Pancreas (tissue), 10 donors: ENCODE results near the gene AANAT. TPM values are rescaled to one million over a fixed set of nuclear protein-coding genes. Genes with fewer than 3 reads are reported as not detected.
A peak's percentile ranks its signal among the peaks of the same experiment; 100 is the strongest.

Experiments
- ATAC-seq, 4 donors: fragments of 200-7000 bp; cut with Tn5 transposase; one replicate each; pipeline versions ENCODE4 v1.8.0 to v1.9.1; 2020; ENCODE audit warnings: mild to moderate bottlenecking in 4 of 4, moderate library complexity in 4 of 4
- DNase-seq, 6 donors: peaks; one replicate each; pipeline ENCODE4 v3.0.0-alpha.2; 2020
- FAIRE-seq: peaks from 2 replicates; lab custom pipeline; 2012; peaks lifted over from hg19 to GRCh38; lab: Jason Lieb, UNC
- H3K27ac ChIP-seq, 4 donors: fragments of 200-600 bp; sonication (generic); 1 replicate in 3 of 4; 2 replicates in 1 of 4; pipeline versions ENCODE4 v1.5.0 to v1.8.0; 2020
- H3K27me3 ChIP-seq, 4 donors: fragments of 200-600 bp; one replicate each; pipeline ENCODE4 v1.8.0; 2021
- H3K36me3 ChIP-seq, 3 donors: fragments of 200-600 bp; sonication (generic) in 1 of 3; one replicate each; pipeline versions ENCODE4 v1.5.0 to v1.8.0; 2020 to 2021
- H3K4me1 ChIP-seq, 3 donors: fragments of 200-600 bp; one replicate each; pipeline ENCODE4 v1.8.0; 2021
- H3K4me3 ChIP-seq, 4 donors: fragments of 200-600 bp; sonication (generic) in 2 of 4; one replicate each; pipeline versions ENCODE4 v1.5.0 to v1.8.0; 2020 to 2021
- H3K9me3 ChIP-seq, 4 donors: fragments of 200-600 bp; one replicate each; pipeline ENCODE4 v1.8.0; 2021
- WGBS, 2 donors: extraction: QIAGEN DNeasy Blood & Tissue Kit; methylation state at CpG; one replicate each; pipeline ENCODE4 v1.1.7; 2013; 5-methylcytosine and 5-hydroxymethylcytosine counted together
- intact Hi-C, 3 donors: fragments of 100-400 bp; cut with DNase I; formaldehyde crosslinking; loops; one replicate each; pipeline versions ENCODE4 v1.11.1 to v1.14.2; 2022
- polyA plus RNA-seq, 2 donors: library from polyadenylated mRNA; stranded (reverse); fragments of 200-250 nt; gene quantifications; one replicate each; pipeline ENCODE4 v1.2.3, GENCODE V29; 2013
- total RNA-seq, 6 donors: library from RNA; stranded (reverse); fragmentation: NEBNext Ultra II Directional in 4 of 6; extraction: Animal tissue kit (Norgen Biotek cat#: 25700) in 4 of 6; gene quantifications; one replicate each; pipeline versions ENCODE4 v1.2.1 to v1.2.4, GENCODE V29; 2021 to 2023
- TF ChIP-seq, protein P1 (sequence below), 4 donors: fragments of 200-600 bp; sonication (generic) in 3 of 4; IDR thresholded peaks; one replicate each; pipeline versions ENCODE4 v1.5.0 to v1.8.0; 2021; ENCODE audit warnings: antibody characterized with exemption in 4 of 4
- donor health status: healthy with polysubstance abuse.
- donor health status: DM: no; HTN: no; CAD: no; lungs with moderate emphysema.
- donor health status: DM: no; HTN: no; CAD: no.
- donor health status: control.
- donor health status: control.
- donor health status: Bipolar disorder and iron deficiency.
- donor health status: DM: yes; HTN: yes; CAD: no.
- donor health status: DM: no; HTN: no; CAD: no.
- donor health status: DM: no; HTN: no; CAD: no.
- donor health status: DM: yes; HTN: yes; CAD: no.

The AANAT gene
- total and polyA plus RNA-seq, 8 donors: 0.16 to 0.23 TPM; not detected in 6

GRCh38 chr17:76469991-76470739 lies 2.8 kb downstream of the AANAT start:
- Histone ChIP-seq H3K4me3 (no peak overlapping the region), H3K9me3 (no peaks in the 10 kb centered on the region), H3K27ac (no peak overlapping the region), H3K36me3 (peaks cover 0 to 26% (median 12%) of the 10 kb centered on the region in 3 donors), H3K4me1 (peaks cover 0 to 3% (median 0%) of the 10 kb centered on the region in 3 donors), H3K27me3 (no peaks in the 10 kb centered on the region)
- DNase-seq (peak in 1 of 6 donors; percentile 53), ATAC-seq (no peak), FAIRE-seq (no peak)
- WGBS, 2 donors: 82 to 84% methylated on average over 13 of the region's 13 CpGs
- TF ChIP-seq, protein P1, sequence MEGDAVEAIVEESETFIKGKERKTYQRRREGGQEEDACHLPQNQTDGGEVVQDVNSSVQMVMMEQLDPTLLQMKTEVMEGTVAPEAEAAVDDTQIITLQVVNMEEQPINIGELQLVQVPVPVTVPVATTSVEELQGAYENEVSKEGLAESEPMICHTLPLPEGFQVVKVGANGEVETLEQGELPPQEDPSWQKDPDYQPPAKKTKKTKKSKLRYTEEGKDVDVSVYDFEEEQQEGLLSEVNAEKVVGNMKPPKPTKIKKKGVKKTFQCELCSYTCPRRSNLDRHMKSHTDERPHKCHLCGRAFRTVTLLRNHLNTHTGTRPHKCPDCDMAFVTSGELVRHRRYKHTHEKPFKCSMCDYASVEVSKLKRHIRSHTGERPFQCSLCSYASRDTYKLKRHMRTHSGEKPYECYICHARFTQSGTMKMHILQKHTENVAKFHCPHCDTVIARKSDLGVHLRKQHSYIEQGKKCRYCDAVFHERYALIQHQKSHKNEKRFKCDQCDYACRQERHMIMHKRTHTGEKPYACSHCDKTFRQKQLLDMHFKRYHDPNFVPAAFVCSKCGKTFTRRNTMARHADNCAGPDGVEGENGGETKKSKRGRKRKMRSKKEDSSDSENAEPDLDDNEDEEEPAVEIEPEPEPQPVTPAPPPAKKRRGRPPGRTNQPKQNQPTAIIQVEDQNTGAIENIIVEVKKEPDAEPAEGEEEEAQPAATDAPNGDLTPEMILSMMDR (IDR thresholded peaks at IDR 0.05): no peak
- intact Hi-C loops: loop anchor here in 1 of 3 donors (5.0 kb wide), 1 partner anchor 37 kb away; no protein-coding TSS in a partner anchor

DNA sequence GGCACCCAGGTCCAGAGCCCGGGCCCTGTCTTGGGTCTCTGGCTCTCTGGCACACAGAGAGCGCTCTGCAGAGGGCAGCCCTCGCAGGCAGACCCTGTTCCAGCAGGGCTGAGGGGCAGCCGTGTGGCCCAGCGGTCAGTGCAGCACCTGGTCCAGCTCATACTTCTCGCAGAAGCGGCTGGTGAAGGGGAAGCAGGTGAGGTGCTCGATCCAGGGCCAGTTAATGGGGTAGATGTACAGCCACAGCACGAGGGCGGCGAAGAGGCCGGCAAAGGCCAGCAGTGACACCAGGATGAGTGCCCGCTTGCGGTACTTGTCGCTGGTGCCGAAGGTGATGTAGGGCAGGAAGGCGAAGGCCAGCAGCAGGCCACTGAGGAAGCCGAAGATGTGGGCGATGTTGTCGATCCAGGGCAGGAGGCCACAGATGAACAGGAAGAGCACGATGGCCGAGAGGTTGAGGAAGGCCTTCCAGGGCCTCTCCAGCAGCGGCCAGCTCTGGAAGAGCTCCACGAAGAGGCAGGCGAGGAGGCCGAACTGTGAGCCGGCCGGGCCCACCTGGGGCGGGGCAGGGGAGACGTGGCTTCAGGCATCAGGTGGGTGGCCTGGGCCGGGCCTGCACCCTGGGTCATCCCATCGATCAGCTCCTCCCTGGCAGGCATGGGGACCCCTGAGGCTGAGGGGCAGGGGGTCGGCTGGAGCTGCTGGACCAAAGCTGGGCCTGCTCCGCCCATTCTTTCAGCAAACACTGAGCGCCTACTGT lies 4.3 kb downstream of the AANAT start:
- no peaks in the 10 kb centered on the region for H3K4me1 ChIP-seq
- peaks cover 0 to 26% (median 12%) of the 10 kb centered on the region in 3 donors for H3K36me3 ChIP-seq
- WGBS, 2 donors: 91 to 92% methylated on average over 35 of the region's 35 CpGs
- no peak for FAIRE-seq
- H3K27ac ChIP-seq: no peak overlapping the region
- TF ChIP-seq, protein P1 (IDR thresholded peaks at IDR 0.05): no peak
- no peaks in the 10 kb centered on the region for H3K27me3 ChIP-seq
- H3K4me3 ChIP-seq: no peak overlapping the region
- no peak for ATAC-seq
- DNase-seq: peak in 1 of 6 donors; percentile 67
- no peaks in the 10 kb centered on the region for H3K9me3 ChIP-seq
- intact Hi-C loops: loop anchor here in 1 of 3 donors (5.0 kb wide), 1 partner anchor 36 kb away; no protein-coding TSS in a partner anchor

DNA sequence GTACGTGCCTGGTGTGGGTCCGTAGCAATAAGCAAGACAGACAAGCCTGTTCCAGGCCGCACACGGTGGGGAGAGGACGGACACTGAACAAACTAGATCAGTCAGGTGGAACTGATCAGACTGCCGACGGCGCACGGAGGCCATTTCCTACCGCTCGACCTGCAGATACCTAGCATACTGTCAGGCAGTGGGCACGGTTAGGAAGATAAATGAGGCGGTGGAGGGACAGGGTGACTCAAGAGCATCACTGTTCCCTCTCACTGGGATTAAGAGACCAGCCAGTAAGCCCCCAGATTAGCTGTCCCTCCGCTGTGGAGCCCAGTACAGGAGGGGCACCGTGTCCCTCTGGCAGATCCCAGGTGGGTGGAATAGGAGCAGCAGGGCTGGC lies 4.8 kb downstream of the AANAT start:
- WGBS, 2 donors: 92 to 93% methylated on average over 15 of the region's 15 CpGs
- no peaks in the 10 kb centered on the region for H3K9me3 ChIP-seq
- H3K4me3 ChIP-seq: no peak overlapping the region
- TF ChIP-seq, protein P1 (IDR thresholded peaks at IDR 0.05): no peak
- peaks cover 0 to 26% (median 12%) of the 10 kb centered on the region in 3 donors for H3K36me3 ChIP-seq
- ATAC-seq (no peak), DNase-seq (no peak), FAIRE-seq (no peak)
- H3K27ac ChIP-seq: no peak overlapping the region
- intact Hi-C loops: loop anchor here in 1 of 3 donors (5.0 kb wide), 1 partner anchor 35 kb away; no protein-coding TSS in a partner anchor
- H3K27me3 ChIP-seq: no peaks in the 10 kb centered on the region
- no peaks in the 10 kb centered on the region for H3K4me1 ChIP-seq

DNA sequence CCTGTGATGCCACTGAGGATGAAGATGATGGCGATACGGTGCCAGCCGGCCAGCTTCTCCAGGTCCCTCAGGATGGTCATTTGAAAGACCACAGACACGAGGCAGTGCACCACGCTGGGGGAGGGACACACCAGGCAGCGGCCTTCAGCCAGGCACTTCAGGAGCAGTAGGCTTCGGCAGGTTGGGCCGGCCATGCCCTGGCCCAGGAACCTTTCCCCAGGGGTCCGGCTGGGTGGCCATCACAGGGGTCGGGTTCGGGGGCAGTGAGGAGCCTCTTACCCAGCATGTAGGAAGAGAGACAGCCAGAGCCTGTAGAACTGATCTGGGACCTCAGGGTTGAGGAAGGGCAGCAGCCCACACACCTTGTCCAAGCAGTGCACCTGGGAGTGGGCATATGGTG lies 5.3 kb downstream of the AANAT start:
- H3K9me3 ChIP-seq: no peaks in the 10 kb centered on the region
- H3K27me3 ChIP-seq: no peaks in the 10 kb centered on the region
- DNase-seq (peak in 1 of 6 donors; percentile 75), FAIRE-seq (no peak), ATAC-seq (no peak)
- H3K4me1 ChIP-seq: no peaks in the 10 kb centered on the region
- intact Hi-C loops: loop anchor here in 1 of 3 donors (5.0 kb wide), 1 partner anchor 35 kb away; no protein-coding TSS in a partner anchor
- TF ChIP-seq, protein P1 (IDR thresholded peaks at IDR 0.05): no peak
- WGBS, 2 donors: 93 to 97% methylated on average over 11 of the region's 11 CpGs
- peaks cover 0 to 26% (median 12%) of the 10 kb centered on the region in 3 donors for H3K36me3 ChIP-seq
- H3K27ac ChIP-seq: no peak overlapping the region
- no peak overlapping the region for H3K4me3 ChIP-seq
